Measurements from ENCODE around the gene GAB1.

Gene GAB1

GRCh38 chr4:143515905-143516304, 179.2 kb downstream of the GAB1 start:
- Histone ChIP-seq H3K9ac (ENCODE audit: low read depth, low read length) (no peak overlapping the region), H3K27me3 (ENCODE audit: control insufficient read depth, insufficient read depth, low read length) (no peaks in the 10 kb centered on the region), H3K4me3 (ENCODE audit: low read depth, low read length) (no peak overlapping the region), H3K9me3 (ENCODE audit: control insufficient read depth, insufficient read depth, low read length) (no peaks in the 10 kb centered on the region), H3K36me3 (ENCODE audit: control insufficient read depth, insufficient read depth, low read length) (peaks cover 10% of the 10 kb centered on the region), H3K4me1 (ENCODE audit: control insufficient read depth, insufficient read depth, low read length) (peaks cover 5% of the 10 kb centered on the region)

- H3K4me3 ChIP-seq (ENCODE audit: low read depth, low read length) = no peak overlapping the region
- peaks cover 17% of the 10 kb centered on the region for H3K36me3 ChIP-seq (ENCODE audit: control insufficient read depth, insufficient read depth, low read length)
- no peaks in the 10 kb centered on the region for H3K9me3 ChIP-seq (ENCODE audit: control insufficient read depth, insufficient read depth, low read length)
- H3K27me3 ChIP-seq (ENCODE audit: control insufficient read depth, insufficient read depth, low read length) = no peaks in the 10 kb centered on the region
- no peak overlapping the region for H3K9ac ChIP-seq (ENCODE audit: low read depth, low read length)
- H3K4me1 ChIP-seq (ENCODE audit: control insufficient read depth, insufficient read depth, low read length) = peaks cover 5% of the 10 kb centered on the region
Observed at GRCh38 chr4:143517764-143518163, 181.1 kb downstream of the GAB1 start.

Measured in iPS-15b (cell line).